ENCODE data around the gene SNX32. TPM values are rescaled to one million over a fixed set of nuclear protein-coding genes. Genes with fewer than 3 reads are reported as not detected.

SNX32 gene
- total RNA-seq, 3 donors from 2014 or later (not counting 1 experiment from before 2014, with no cell fraction given): 0.31 to 2.0 (median 0.54) TPM

GRCh38 chr11:65793625-65794400, 40.0 kb upstream of the SNX32 start:
- intact Hi-C loops (cut with micrococcal nuclease): no loop called here
- no peak overlapping the region for H3K27ac ChIP-seq (ENCODE audit: low read length)
- H3K36me3 Mint-ChIP-seq: no peaks in the 10 kb centered on the region
- H3K36me3 ChIP-seq (ENCODE audit: control insufficient read depth, insufficient read depth, low read length): no peaks in the 10 kb centered on the region
- WGBS (ENCODE audit: insufficient coverage): 94% methylated on average over 29 of the region's 29 CpGs
- no peaks in the 10 kb centered on the region for H3K9me3 ChIP-seq (ENCODE audit: control insufficient read depth, insufficient read depth, low read length)
- no peak for TF ChIP-seq CTCF (IDR thresholded peaks at IDR 0.05)
- no peak overlapping the region for H3K27ac Mint-ChIP-seq
- H3K9me3 Mint-ChIP-seq: no peaks in the 10 kb centered on the region
- H3K4me1 ChIP-seq (ENCODE audit: control insufficient read depth, insufficient read depth, low read length): peaks cover 10% of the 10 kb centered on the region
- no peak overlapping the region for H3K4me3 ChIP-seq (ENCODE audit: low read length)
- DNase-seq (no peak), ATAC-seq (no peak)
- H3K4me3 Mint-ChIP-seq: no peak overlapping the region
- peaks cover 8% of the 10 kb centered on the region for H3K27me3 ChIP-seq (ENCODE audit: control insufficient read depth, insufficient read depth, low read length)
- H3K27me3 Mint-ChIP-seq (ENCODE audit: low read depth in 2 of 2): peaks cover 7 to 9% of the 10 kb centered on the region in 2 donors
- H3K4me1 Mint-ChIP-seq: peaks cover 0 to 11% of the 10 kb centered on the region in 2 donors

GRCh38 chr11:65794570-65795510, 38.9 kb upstream of the SNX32 start:
- Mint-ChIP-seq H3K27ac (no peak overlapping the region), H3K27me3 (ENCODE audit: low read depth in 2 of 2) (peaks cover 7 to 9% of the 10 kb centered on the region in 2 donors), H3K36me3 (no peaks in the 10 kb centered on the region), H3K4me1 (peaks cover 0 to 11% of the 10 kb centered on the region in 2 donors), H3K9me3 (no peaks in the 10 kb centered on the region), H3K4me3 (no peak overlapping the region)
- ATAC-seq: no peak
- Histone ChIP-seq H3K4me1 (ENCODE audit: control insufficient read depth, insufficient read depth, low read length) (peaks cover 10% of the 10 kb centered on the region), H3K36me3 (ENCODE audit: control insufficient read depth, insufficient read depth, low read length) (no peaks in the 10 kb centered on the region), H3K27me3 (ENCODE audit: control insufficient read depth, insufficient read depth, low read length) (peaks cover 5% of the 10 kb centered on the region), H3K4me3 (ENCODE audit: low read length) (no peak overlapping the region), H3K27ac (ENCODE audit: low read length) (no peak overlapping the region), H3K9me3 (ENCODE audit: control insufficient read depth, insufficient read depth, low read length) (no peaks in the 10 kb centered on the region)
- DNase-seq: no peak
- WGBS (ENCODE audit: insufficient coverage): 92% methylated on average over 42 of the region's 42 CpGs
- no peak for TF ChIP-seq CTCF (IDR thresholded peaks at IDR 0.05)
- intact Hi-C loops (cut with micrococcal nuclease): no loop called here

- WGBS (ENCODE audit: insufficient coverage): 91% methylated on average over 13 of the region's 15 CpGs
- no peak for DNase-seq
- Histone ChIP-seq H3K36me3 (ENCODE audit: control insufficient read depth, insufficient read depth, low read length) (no peaks in the 10 kb centered on the region), H3K4me3 (ENCODE audit: low read length) (no peak overlapping the region), H3K27me3 (ENCODE audit: control insufficient read depth, insufficient read depth, low read length) (no peaks in the 10 kb centered on the region), H3K9me3 (ENCODE audit: control insufficient read depth, insufficient read depth, low read length) (no peaks in the 10 kb centered on the region), H3K4me1 (ENCODE audit: control insufficient read depth, insufficient read depth, low read length) (peaks cover 2% of the 10 kb centered on the region), H3K27ac (ENCODE audit: low read length) (no peak overlapping the region)
- Mint-ChIP-seq H3K4me1 (peaks cover 0 to 4% of the 10 kb centered on the region in 2 donors), H3K27me3 (ENCODE audit: low read depth in 2 of 2) (peaks cover 7 to 13% of the 10 kb centered on the region in 2 donors), H3K36me3 (no peaks in the 10 kb centered on the region), H3K4me3 (no peak overlapping the region), H3K9me3 (no peaks in the 10 kb centered on the region), H3K27ac (no peak overlapping the region)
- ATAC-seq: no peak
- intact Hi-C loops (cut with micrococcal nuclease): no loop called here
- no peak for TF ChIP-seq CTCF (IDR thresholded peaks at IDR 0.05)
Measured at GRCh38 chr11:65796726-65797601, 36.8 kb upstream of the SNX32 start.

Measured in natural killer cell (primary cell).